HCT116 (cell line): Measurements from ENCODE around the gene BCKDK. TPM values are rescaled to one million over a fixed set of nuclear protein-coding genes. Genes with fewer than 3 reads are reported as not detected.

Experiments used
- ATAC-seq: fragments of 200-7000 bp; cut with Tn5 transposase; 2 replicates; pipeline ENCODE4 v1.9.1; 2020; ENCODE audit warnings: mild to moderate bottlenecking, moderate library complexity
- BruUV-seq: library from RNA; stranded (reverse); fragments of 400-500 nt; replicated peaks from 2 replicates; lab custom pipeline; 2021; lab: Mats Ljungman, UMichigan
- CTCF ChIA-PET: fragments of 300-600 bp; sonication (Branson Sonifier 250); formaldehyde crosslinking; loops from one replicate; lab custom pipeline; 2021; ENCODE audit warnings: antibody characterized with exemption; lab: Charles Lee
- POLR2A ChIA-PET: fragments of 300-600, 350-600 bp; sonication (Branson Sonifier 250); formaldehyde crosslinking; loops from one replicate; lab custom pipeline; 2021; ENCODE audit warnings: antibody characterized with exemption; lab: Charles Lee
- RAD21 ChIA-PET, 2 experiments: fragments of 300-600 bp; sonication (Branson Sonifier 250); formaldehyde crosslinking; loops; one replicate each; lab custom pipeline; 2023; ENCODE audit warnings: low total read pairs in 2 of 2; ENCODE audit not compliant: uncharacterized antibody in 2 of 2, unreplicated experiment in 2 of 2, low non-redundant PET in 1 of 2; lab: Charles Lee
- DNase-seq: peaks from one replicate; pipeline ENCODE4 v3.0.0-alpha.2; 2010; ENCODE audit warnings: low read depth, low spot score
- H2AFZ ChIP-seq: fragments of 200-600 bp; shearing (Covaris generic), sonication (generic); 2 replicates; pipeline ENCODE4 v1.6.1; 2017; ENCODE audit warnings: low read depth, mixed run types, mixed read lengths, antibody characterized with exemption, low read length; ENCODE audit not compliant: poor library complexity, severe bottlenecking
- H3K27ac ChIP-seq: 2 replicates; pipeline ENCODE4 v1.5.1; 2012; ENCODE audit warnings: low read depth, low read length
- H3K27me3 ChIP-seq: fragments of 200-600 bp; sonication (generic); 2 replicates; pipeline ENCODE4 v1.6.1; 2016; ENCODE audit warnings: mixed run types, low read length, mixed read lengths; ENCODE audit not compliant: insufficient read depth
- H3K36me3 ChIP-seq, 2 experiments: fragments of 200-500 bp in 1 of 2; fragments of 200-600 bp in 1 of 2; sonication (Bioruptor generic) in 1 of 2; sonication (generic) in 1 of 2; 2 replicates each; pipeline versions ENCODE4 v1.5.1 to v1.6.1; 2014 to 2016; ENCODE audit warnings: low read length in 2 of 2, inconsistent platforms in 1 of 2, mixed read lengths in 1 of 2, mixed run types in 1 of 2; ENCODE audit not compliant: insufficient read depth in 2 of 2, control insufficient read depth in 1 of 2
- H3K4me1 ChIP-seq, 2 experiments: fragments of 200-600 bp in 1 of 2; sonication (generic) in 1 of 2; 2 replicates each; pipeline versions ENCODE4 v1.5.1 to v1.6.1; 2012 to 2017; ENCODE audit warnings: low read length in 2 of 2, inconsistent platforms in 1 of 2, mild to moderate bottlenecking in 1 of 2, mixed read lengths in 1 of 2, mixed run types in 1 of 2, moderate library complexity in 1 of 2; ENCODE audit not compliant: insufficient read depth in 2 of 2, control insufficient read depth in 1 of 2
- H3K4me2 ChIP-seq: fragments of 200-600 bp; sonication (generic); 2 replicates; pipeline ENCODE4 v1.6.1; 2017; ENCODE audit warnings: mixed run types, low read length, mixed read lengths
- H3K4me3 ChIP-seq, 2 experiments: fragments of 200-600 bp in 1 of 2; sonication (generic) in 1 of 2; replicated peaks in 1 of 2; 2 replicates each; pipeline ENCODE4 v1.5.1; 2011 to 2016; ENCODE audit warnings: low read length in 2 of 2, control low read depth in 1 of 2, low read depth in 1 of 2, mild to moderate bottlenecking in 1 of 2, mixed read lengths in 1 of 2, mixed run types in 1 of 2
- H3K79me2 ChIP-seq: fragments of 200-600 bp; sonication (generic); 2 replicates; pipeline ENCODE4 v1.6.1; 2017; ENCODE audit warnings: mild to moderate bottlenecking, mixed run types, low read length, moderate library complexity, mixed read lengths; ENCODE audit not compliant: insufficient read depth
- H3K9ac ChIP-seq: fragments of 200-600 bp; sonication (generic); 2 replicates; pipeline ENCODE4 v1.6.1; 2016; ENCODE audit warnings: low read length, mixed read lengths
- H3K9me2 ChIP-seq: fragments of 200-600 bp; sonication (generic), shearing (Covaris generic); 2 replicates; pipeline ENCODE4 v1.6.1; 2017; ENCODE audit warnings: mixed run types, mild to moderate bottlenecking, moderate library complexity; ENCODE audit not compliant: insufficient read depth
- H3K9me3 ChIP-seq, 2 experiments: fragments of 200-500 bp in 1 of 2; fragments of 200-600 bp in 1 of 2; sonication (Bioruptor generic) in 1 of 2; sonication (generic) in 1 of 2; 2 replicates each; pipeline ENCODE4 v1.6.1; 2014 to 2017; ENCODE audit warnings: low read length in 2 of 2, mixed read lengths in 2 of 2, inconsistent platforms in 1 of 2, low read depth in 1 of 2, mild to moderate bottlenecking in 1 of 2, mixed run types in 1 of 2, moderate library complexity in 1 of 2; ENCODE audit not compliant: control insufficient read depth in 1 of 2, insufficient read depth in 1 of 2
- H4K20me1 ChIP-seq: fragments of 200-600 bp; sonication (generic), shearing (Covaris generic); 2 replicates; pipeline ENCODE4 v1.6.1; 2017; ENCODE audit warnings: mixed run types, mild to moderate bottlenecking, moderate library complexity; ENCODE audit not compliant: insufficient read depth
- CBX3 ChIP-seq: IDR thresholded peaks from 2 replicates; pipeline ENCODE4 v1.6.1; 2012; ENCODE audit warnings: low read depth
- CEBPB ChIP-seq: IDR thresholded peaks from 2 replicates; pipeline ENCODE4 v1.6.1; 2012; ENCODE audit warnings: low read depth
- EGR1 ChIP-seq: IDR thresholded peaks from 2 replicates; pipeline ENCODE4 v1.6.1; 2012; ENCODE audit warnings: low read depth
- EZH2 ChIP-seq: fragments of 200-600 bp; sonication (generic); IDR thresholded peaks from 2 replicates; pipeline ENCODE4 v1.6.1; 2017; ENCODE audit warnings: antibody characterized with exemption, mixed run types
- EZH2phosphoT487 ChIP-seq: fragments of 200-600 bp; IDR thresholded peaks from 2 replicates; pipeline ENCODE4 v1.6.1; 2018; ENCODE audit warnings: antibody characterized with exemption, borderline replicate concordance
- MAX ChIP-seq: IDR thresholded peaks from 2 replicates; pipeline ENCODE4 v1.6.1; 2012
- POLR2A ChIP-seq: IDR thresholded peaks from 2 replicates; pipeline ENCODE4 v1.7.0; 2011; ENCODE audit warnings: borderline replicate concordance; ENCODE audit not compliant: insufficient read depth, insufficient read length; ENCODE audit errors: extremely low read depth
- POLR2AphosphoS5 ChIP-seq: IDR thresholded peaks from 2 replicates; pipeline ENCODE4 v1.6.1; 2011; ENCODE audit warnings: mild to moderate bottlenecking, low read depth, low read length, moderate library complexity
- RAD21 ChIP-seq: IDR thresholded peaks from 2 replicates; pipeline ENCODE4 v1.6.1; 2012; ENCODE audit warnings: low read depth, mild to moderate bottlenecking
- SP1 ChIP-seq: IDR thresholded peaks from 2 replicates; pipeline ENCODE4 v1.6.1; 2012; ENCODE audit warnings: low read depth
- SRF ChIP-seq: IDR thresholded peaks from 2 replicates; pipeline ENCODE4 v1.6.1; 2012; ENCODE audit warnings: low read depth
- TCF7L2 ChIP-seq: IDR thresholded peaks from 2 replicates; pipeline ENCODE4 v1.7.0; 2011; ENCODE audit warnings: borderline replicate concordance, inconsistent platforms; ENCODE audit not compliant: insufficient read depth, insufficient read length; ENCODE audit errors: extremely low read depth
- YY1 ChIP-seq: IDR thresholded peaks from 2 replicates; pipeline ENCODE4 v1.6.1; 2011; ENCODE audit warnings: low read length, low read depth, moderate library complexity, mild to moderate bottlenecking; ENCODE audit not compliant: insufficient replicate concordance; ENCODE audit errors: extremely low read depth
- intact Hi-C: fragments of 100-400 bp; cut with micrococcal nuclease; formaldehyde crosslinking; loops from 2 replicates; pipeline ENCODE4 v1.10.0; 2022
- total RNA-seq: library from RNA; stranded (reverse); gene quantifications from one replicate; pipeline ENCODE4 v1.2.1, GENCODE V29; 2021; ENCODE audit not compliant: unreplicated experiment
- TF ChIP-seq, protein P1 (sequence below), 3 experiments: fragments of 200-600 bp in 1 of 3; sonication (generic) in 1 of 3; IDR thresholded peaks in 2 of 3; conservative IDR thresholded peaks in 1 of 3; 2 replicates each; pipeline ENCODE4 v1.5.1; 2012 to 2017; ENCODE audit warnings: low read depth in 2 of 3, low read length in 2 of 3, antibody characterized with exemption in 1 of 3, borderline replicate concordance in 1 of 3, control low read depth in 1 of 3, mild to moderate bottlenecking in 1 of 3, mixed read lengths in 1 of 3, mixed run types in 1 of 3, moderate library complexity in 1 of 3; ENCODE audit not compliant: insufficient read depth in 1 of 3
- TF ChIP-seq, protein P2 (sequence below): IDR thresholded peaks from 2 replicates; pipeline ENCODE4 v1.6.1; 2012
- TF ChIP-seq, protein P3 (sequence below): IDR thresholded peaks from 2 replicates; pipeline ENCODE4 v1.6.1; 2012; ENCODE audit warnings: low read depth

The BCKDK gene
- total RNA-seq, 1 experiment from 2014 or later = 60.7 TPM

GRCh38 chr16:31084584-31085302 lies 23.4 kb upstream of the BCKDK start (continued):
- TF ChIP-seq EZH2 = no peak

GRCh38 chr16:31085411-31085810 lies 22.8 kb upstream of the BCKDK start:
- Histone ChIP-seq H3K27me3 (no peaks in the 10 kb centered on the region), H3K4me2 (no peak overlapping the region), H3K4me3 (no peak overlapping the region), H3K9ac (no peak overlapping the region), H3K79me2 (peaks cover 1% of the 10 kb centered on the region; the same call in 1 of the 2 replicates), H3K9me2 (no peaks in the 10 kb centered on the region), H3K4me1 (peaks cover 0 to 11% of the 10 kb centered on the region in 2 experiments; a peak in 1 of 4 replicates), H3K36me3 (peaks cover 0 to 6% of the 10 kb centered on the region in 2 experiments; a peak in 2 of 4 replicates), H3K27ac (no peak overlapping the region), H3K9me3 (no peaks in the 10 kb centered on the region), H2AFZ (no peak overlapping the region), H4K20me1 (no peaks in the 10 kb centered on the region)
- ChIA-PET POLR2A (no interaction called here), CTCF (interaction anchor here (0.6 kb wide), 1 partner anchor 10 kb away, joined by 3 read pairs; no protein-coding TSS in a partner anchor), RAD21 (no interaction called here)
- no peak for ATAC-seq
- intact Hi-C loops = no loop called here
- BruUV-seq = no TSS peak
- DNase-seq = no peak
- TF ChIP-seq POLR2AphosphoS5 (no peak), SRF (no peak), EZH2phosphoT487 (no peak), MAX (no peak), SP1 (no peak), RAD21 (no peak), CEBPB (no peak), CBX3 (no peak), POLR2A (no peak), TCF7L2 (no peak), EGR1 (no peak), YY1 (no peak), EZH2 (no peak)
- TF ChIP-seq, protein P1, sequence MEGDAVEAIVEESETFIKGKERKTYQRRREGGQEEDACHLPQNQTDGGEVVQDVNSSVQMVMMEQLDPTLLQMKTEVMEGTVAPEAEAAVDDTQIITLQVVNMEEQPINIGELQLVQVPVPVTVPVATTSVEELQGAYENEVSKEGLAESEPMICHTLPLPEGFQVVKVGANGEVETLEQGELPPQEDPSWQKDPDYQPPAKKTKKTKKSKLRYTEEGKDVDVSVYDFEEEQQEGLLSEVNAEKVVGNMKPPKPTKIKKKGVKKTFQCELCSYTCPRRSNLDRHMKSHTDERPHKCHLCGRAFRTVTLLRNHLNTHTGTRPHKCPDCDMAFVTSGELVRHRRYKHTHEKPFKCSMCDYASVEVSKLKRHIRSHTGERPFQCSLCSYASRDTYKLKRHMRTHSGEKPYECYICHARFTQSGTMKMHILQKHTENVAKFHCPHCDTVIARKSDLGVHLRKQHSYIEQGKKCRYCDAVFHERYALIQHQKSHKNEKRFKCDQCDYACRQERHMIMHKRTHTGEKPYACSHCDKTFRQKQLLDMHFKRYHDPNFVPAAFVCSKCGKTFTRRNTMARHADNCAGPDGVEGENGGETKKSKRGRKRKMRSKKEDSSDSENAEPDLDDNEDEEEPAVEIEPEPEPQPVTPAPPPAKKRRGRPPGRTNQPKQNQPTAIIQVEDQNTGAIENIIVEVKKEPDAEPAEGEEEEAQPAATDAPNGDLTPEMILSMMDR (IDR thresholded peaks at IDR 0.05 in 2 of 3, conservative IDR thresholded peaks at IDR 0.05 in 1 of 3; ENCODE audit: borderline replicate concordance in 1 of 3, insufficient read depth in 1 of 3, low read depth in 2 of 3, low read length in 2 of 3) = no peak
- TF ChIP-seq, protein P2, sequence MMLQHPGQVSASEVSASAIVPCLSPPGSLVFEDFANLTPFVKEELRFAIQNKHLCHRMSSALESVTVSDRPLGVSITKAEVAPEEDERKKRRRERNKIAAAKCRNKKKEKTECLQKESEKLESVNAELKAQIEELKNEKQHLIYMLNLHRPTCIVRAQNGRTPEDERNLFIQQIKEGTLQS = no peak
- TF ChIP-seq, protein P3, sequence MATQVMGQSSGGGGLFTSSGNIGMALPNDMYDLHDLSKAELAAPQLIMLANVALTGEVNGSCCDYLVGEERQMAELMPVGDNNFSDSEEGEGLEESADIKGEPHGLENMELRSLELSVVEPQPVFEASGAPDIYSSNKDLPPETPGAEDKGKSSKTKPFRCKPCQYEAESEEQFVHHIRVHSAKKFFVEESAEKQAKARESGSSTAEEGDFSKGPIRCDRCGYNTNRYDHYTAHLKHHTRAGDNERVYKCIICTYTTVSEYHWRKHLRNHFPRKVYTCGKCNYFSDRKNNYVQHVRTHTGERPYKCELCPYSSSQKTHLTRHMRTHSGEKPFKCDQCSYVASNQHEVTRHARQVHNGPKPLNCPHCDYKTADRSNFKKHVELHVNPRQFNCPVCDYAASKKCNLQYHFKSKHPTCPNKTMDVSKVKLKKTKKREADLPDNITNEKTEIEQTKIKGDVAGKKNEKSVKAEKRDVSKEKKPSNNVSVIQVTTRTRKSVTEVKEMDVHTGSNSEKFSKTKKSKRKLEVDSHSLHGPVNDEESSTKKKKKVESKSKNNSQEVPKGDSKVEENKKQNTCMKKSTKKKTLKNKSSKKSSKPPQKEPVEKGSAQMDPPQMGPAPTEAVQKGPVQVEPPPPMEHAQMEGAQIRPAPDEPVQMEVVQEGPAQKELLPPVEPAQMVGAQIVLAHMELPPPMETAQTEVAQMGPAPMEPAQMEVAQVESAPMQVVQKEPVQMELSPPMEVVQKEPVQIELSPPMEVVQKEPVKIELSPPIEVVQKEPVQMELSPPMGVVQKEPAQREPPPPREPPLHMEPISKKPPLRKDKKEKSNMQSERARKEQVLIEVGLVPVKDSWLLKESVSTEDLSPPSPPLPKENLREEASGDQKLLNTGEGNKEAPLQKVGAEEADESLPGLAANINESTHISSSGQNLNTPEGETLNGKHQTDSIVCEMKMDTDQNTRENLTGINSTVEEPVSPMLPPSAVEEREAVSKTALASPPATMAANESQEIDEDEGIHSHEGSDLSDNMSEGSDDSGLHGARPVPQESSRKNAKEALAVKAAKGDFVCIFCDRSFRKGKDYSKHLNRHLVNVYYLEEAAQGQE = no peak
